Measurements from ENCODE around the gene RNF135. TPM values are rescaled to one million over a fixed set of nuclear protein-coding genes. Genes with fewer than 3 reads are reported as not detected.
A peak's percentile ranks its signal among the peaks of the same experiment; 100 is the strongest.

RNF135 gene
- total RNA-seq, 4 donors from 2014 or later, result 4.4 to 9.3 (median 6.5) TPM

DNA sequence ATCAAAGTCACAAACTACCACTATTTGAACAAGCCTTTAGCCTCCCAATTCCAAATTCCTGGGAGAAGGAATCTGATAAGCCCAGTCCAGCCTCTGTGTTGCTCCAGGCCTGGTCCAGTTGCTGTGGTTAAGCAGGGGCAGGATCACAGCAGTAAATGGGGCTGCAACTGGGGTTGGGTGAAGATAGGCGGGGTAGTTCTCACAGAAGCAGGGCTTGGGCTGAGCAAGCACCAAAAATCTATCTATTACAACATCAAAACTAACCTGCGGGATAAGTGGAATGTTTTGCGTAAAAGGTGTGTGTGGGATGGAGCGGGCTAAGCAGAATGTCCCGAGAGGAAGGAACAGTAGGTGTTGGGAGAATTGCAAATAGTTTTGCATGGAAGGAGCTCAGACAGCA is 23.0 kb upstream of the RNF135 start:
- no peak overlapping the region for H3K4me3 ChIP-seq
- intact Hi-C loops (cut with DNase I; ENCODE audit: low total_unique reads) (no loop called here), in situ Hi-C loops (cut with MboI; ENCODE audit: low sequenced_read_pairs in 4 of 4) (no loop called here)
- H3K36me3 ChIP-seq, result no peaks in the 10 kb centered on the region
- TF ChIP-seq, protein P1, sequence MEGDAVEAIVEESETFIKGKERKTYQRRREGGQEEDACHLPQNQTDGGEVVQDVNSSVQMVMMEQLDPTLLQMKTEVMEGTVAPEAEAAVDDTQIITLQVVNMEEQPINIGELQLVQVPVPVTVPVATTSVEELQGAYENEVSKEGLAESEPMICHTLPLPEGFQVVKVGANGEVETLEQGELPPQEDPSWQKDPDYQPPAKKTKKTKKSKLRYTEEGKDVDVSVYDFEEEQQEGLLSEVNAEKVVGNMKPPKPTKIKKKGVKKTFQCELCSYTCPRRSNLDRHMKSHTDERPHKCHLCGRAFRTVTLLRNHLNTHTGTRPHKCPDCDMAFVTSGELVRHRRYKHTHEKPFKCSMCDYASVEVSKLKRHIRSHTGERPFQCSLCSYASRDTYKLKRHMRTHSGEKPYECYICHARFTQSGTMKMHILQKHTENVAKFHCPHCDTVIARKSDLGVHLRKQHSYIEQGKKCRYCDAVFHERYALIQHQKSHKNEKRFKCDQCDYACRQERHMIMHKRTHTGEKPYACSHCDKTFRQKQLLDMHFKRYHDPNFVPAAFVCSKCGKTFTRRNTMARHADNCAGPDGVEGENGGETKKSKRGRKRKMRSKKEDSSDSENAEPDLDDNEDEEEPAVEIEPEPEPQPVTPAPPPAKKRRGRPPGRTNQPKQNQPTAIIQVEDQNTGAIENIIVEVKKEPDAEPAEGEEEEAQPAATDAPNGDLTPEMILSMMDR (IDR thresholded peaks at IDR 0.05 in 4 of 5, conservative IDR thresholded peaks at IDR 0.05 in 1 of 5), result no peak
- ATAC-seq, result no peak
- no peak for DNase-seq
- H3K27ac ChIP-seq, result no peak overlapping the region
- no peaks in the 10 kb centered on the region for H3K27me3 ChIP-seq
- H3K4me1 ChIP-seq, result no peaks in the 10 kb centered on the region
- no peaks in the 10 kb centered on the region for H3K9me3 ChIP-seq

DNA sequence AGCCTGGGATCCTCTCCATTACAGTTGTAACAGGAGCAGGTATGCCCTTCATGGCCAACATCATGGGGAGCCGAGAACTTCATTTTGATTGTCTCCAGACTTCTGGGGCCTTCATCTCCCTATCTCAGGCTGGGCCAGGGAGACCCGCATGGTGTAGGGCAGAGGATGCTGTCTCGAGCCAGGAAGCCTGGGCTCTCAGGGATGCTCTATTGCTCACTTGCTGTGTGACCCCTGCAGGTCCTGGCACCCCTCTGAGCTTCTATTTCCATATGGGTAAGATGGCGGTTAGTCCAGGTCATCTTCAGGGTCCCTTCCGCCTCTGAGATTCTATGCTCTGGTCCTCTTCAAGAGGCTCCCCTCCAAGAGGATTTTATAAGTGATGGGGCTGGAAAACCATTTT is 20.6 kb upstream of the RNF135 start:
- DNase-seq (no peak), ATAC-seq (no peak)
- Histone ChIP-seq H3K27ac (peak overlapping the region in 1 of 4 donors; percentile 3), H3K27me3 (no peaks in the 10 kb centered on the region), H3K9me3 (no peaks in the 10 kb centered on the region), H3K4me1 (no peaks in the 10 kb centered on the region), H3K36me3 (no peaks in the 10 kb centered on the region), H3K4me3 (no peak overlapping the region)
- TF ChIP-seq POLR2A (IDR thresholded peaks at IDR 0.05), result no peak
- TF ChIP-seq, protein P1 (IDR thresholded peaks at IDR 0.05 in 4 of 5, conservative IDR thresholded peaks at IDR 0.05 in 1 of 5), result no peak
- intact Hi-C loops (cut with DNase I; ENCODE audit: low total_unique reads), result no loop called here
- in situ Hi-C loops (cut with MboI; ENCODE audit: low sequenced_read_pairs in 4 of 4), result no loop called here

DNA sequence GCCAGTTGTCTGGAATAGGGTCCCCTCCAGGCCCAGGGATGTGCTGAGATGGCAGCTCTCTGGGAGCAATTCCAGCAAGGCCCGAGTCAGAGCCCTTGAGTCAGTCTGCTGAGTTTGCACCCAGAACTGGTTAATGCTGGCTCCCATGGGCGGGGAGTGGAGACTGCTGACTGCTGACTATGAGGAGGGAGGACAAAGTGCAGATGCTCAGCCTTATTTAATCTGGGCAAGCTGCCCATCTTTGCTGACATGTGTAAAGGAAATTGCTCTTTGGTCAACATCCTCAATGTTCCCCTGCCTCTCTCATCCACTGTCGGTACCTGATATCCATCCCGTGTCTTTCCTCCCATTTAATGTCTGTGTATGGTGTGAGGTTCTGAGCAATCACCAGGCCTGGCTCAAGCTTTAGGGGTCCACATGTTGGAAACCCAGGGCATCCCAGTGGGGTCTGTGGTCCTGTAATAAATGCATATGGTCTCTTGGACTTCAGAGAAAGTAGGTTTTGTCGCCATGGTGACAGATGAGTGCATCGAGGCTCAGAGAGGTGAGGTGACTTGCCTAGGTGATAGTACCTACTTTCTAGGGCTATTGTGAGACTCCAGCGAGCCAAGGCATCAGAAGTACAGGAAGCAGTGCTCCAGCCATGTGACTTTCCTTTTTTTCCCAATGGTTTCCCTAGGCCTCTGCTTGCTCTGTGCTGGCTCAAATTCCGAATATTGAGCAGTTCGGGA is 20.0 kb upstream of the RNF135 start:
- H3K27me3 ChIP-seq, result no peaks in the 10 kb centered on the region
- H3K4me1 ChIP-seq, result no peaks in the 10 kb centered on the region
- intact Hi-C loops (cut with DNase I; ENCODE audit: low total_unique reads), result no loop called here
- TF ChIP-seq POLR2A (IDR thresholded peaks at IDR 0.05), result no peak
- TF ChIP-seq, protein P1 (IDR thresholded peaks at IDR 0.05 in 4 of 5, conservative IDR thresholded peaks at IDR 0.05 in 1 of 5), result no peak
- H3K36me3 ChIP-seq, result no peaks in the 10 kb centered on the region
- peak; percentile 36 to 65 for ATAC-seq
- H3K27ac ChIP-seq, result peak overlapping the region in 1 of 4 donors; percentile 21
- H3K9me3 ChIP-seq, result no peaks in the 10 kb centered on the region
- in situ Hi-C loops (cut with MboI; ENCODE audit: low sequenced_read_pairs in 4 of 4), result no loop called here
- no peak overlapping the region for H3K4me3 ChIP-seq
- peak; percentile 53 to 58 for DNase-seq

DNA sequence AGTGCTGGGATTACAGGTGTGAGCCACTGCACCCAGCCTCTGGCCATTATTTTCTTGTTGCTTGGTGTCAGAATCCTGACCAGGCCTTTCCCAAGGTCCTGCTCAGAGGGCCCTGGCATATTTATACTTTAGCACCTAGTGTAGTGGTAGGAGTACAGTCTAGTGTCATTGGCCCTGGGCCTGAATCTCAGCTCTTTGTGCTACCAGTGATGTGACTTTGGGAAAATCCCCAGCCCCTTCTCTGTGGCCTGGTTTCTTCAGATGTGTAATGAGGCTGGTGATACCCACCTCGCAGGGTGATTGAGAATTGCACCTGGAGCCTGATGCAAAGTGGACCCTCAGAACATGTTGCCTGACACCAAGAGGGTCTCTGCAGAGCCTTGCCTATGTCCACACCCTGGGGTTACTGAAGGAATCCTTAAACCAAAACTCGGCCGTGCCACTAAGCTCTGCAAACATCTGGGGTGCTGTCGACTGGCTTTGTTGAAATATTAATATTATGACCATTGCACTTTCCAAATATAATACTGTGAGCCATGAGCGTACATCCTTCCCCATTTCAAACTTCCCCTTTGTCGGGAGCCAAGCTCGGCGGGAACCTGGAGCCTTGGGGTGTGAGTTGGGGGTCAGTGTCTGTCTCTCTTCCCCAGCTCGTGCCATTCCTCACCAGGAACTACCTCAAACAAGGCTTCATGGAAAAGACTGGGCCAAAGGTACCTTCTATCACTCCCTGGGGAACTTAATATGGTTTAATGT is 18.0 kb upstream of the RNF135 start:
- ATAC-seq (no peak), DNase-seq (no peak)
- Histone ChIP-seq H3K27ac (no peak overlapping the region), H3K36me3 (no peaks in the 10 kb centered on the region), H3K9me3 (no peaks in the 10 kb centered on the region), H3K4me3 (no peak overlapping the region), H3K27me3 (no peaks in the 10 kb centered on the region), H3K4me1 (peaks cover 0 to 5% of the 10 kb centered on the region in 2 donors)
- in situ Hi-C loops (cut with MboI; ENCODE audit: low sequenced_read_pairs in 4 of 4), result no loop called here
- intact Hi-C loops (cut with DNase I; ENCODE audit: low total_unique reads), result no loop called here
- no peak for TF ChIP-seq POLR2A (IDR thresholded peaks at IDR 0.05)
- TF ChIP-seq, protein P1 (IDR thresholded peaks at IDR 0.05 in 4 of 5, conservative IDR thresholded peaks at IDR 0.05 in 1 of 5), result no peak

Data from gastrocnemius medialis (tissue), 4 donors.